NCI-H748 (cell line): ENCODE results near the gene GALNS.
"Not testable (repeated sequence)": the region's sequence is repeated elsewhere in the genome, so short reads cannot be mapped to it uniquely, and the experiment has no call there.

Source experiments
- DNase-seq: peaks from one replicate; lab custom pipeline; 2025; ENCODE audit not compliant: unreplicated experiment; lab: John Stamatoyannopoulos, UW

GALNS gene

GRCh38 chr16:88772871-88773811, 83.6 kb downstream of the GALNS start:
- DNase-seq, result no peak

- DNase-seq, result not testable (repeated sequence)
Observed at GRCh38 chr16:88771781-88772180, 85.0 kb downstream of the GALNS start.

DNA sequence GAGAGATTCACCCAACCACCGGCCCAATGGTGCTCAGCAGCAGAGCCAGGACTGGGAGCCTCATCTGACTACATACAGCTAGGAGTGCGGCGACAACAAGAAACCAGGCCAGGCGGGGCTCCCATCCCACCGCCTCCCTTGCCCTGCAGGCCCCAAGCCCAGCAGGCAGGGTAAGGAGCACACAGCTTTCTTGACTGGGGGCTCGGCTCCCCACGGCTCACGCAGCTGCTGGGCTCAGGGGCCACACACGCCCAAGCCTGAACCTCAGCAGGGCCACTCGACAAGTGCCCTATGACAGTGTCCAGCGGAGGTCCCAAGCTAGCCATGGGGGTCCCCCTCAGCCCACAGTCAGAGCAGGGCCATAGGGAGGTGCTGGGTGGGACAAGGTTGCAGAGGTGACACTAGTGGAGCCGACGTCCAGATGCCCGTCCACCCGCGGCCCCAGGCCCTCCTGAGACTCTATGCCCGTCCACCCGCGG, 85.4 kb downstream of the GALNS start:
- no peak for DNase-seq

DNA sequence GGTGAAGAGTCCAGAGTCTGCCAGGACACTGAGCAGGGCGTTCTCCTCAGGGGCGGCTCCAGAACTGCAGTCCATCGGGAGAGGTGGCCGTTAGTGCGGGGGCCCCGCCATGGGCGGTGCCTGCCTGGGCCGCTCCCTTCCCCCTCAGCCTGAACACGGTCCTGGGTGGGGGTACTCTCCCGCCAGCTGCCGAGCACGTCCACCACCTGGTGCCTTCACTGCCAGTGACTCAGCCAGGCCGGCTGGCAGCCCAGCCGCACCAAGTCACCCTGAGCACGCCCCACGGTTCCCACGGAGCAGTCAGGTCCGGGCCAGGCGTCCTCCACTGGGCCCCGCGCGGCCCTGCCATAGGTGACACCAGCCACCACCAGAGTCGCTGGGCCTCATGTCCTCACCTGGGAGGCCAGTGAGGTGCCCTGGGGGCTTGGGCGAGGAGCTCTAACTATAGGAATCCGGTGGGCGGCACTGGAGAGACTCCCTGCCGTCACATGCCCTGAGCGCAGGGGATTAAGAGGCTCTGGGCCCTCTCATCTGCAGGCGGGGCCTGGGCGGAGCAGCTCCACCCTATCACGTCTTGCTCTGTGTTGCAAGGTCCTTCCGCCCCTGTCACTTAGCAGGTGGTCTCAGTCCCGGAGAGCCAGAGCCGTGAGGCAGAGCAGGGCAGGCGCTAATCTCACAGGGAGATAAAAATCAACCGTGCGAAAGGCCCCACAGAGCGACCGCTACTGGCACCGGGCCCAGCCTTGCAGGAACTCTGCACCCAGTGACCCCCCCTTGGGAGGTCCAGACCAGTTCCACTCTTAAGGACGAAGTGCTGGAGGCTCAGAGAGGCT, 86.1 kb downstream of the GALNS start:
- no peak for DNase-seq

GRCh38 chr16:88769617-88770460, 86.9 kb downstream of the GALNS start:
- no peak for DNase-seq

DNA sequence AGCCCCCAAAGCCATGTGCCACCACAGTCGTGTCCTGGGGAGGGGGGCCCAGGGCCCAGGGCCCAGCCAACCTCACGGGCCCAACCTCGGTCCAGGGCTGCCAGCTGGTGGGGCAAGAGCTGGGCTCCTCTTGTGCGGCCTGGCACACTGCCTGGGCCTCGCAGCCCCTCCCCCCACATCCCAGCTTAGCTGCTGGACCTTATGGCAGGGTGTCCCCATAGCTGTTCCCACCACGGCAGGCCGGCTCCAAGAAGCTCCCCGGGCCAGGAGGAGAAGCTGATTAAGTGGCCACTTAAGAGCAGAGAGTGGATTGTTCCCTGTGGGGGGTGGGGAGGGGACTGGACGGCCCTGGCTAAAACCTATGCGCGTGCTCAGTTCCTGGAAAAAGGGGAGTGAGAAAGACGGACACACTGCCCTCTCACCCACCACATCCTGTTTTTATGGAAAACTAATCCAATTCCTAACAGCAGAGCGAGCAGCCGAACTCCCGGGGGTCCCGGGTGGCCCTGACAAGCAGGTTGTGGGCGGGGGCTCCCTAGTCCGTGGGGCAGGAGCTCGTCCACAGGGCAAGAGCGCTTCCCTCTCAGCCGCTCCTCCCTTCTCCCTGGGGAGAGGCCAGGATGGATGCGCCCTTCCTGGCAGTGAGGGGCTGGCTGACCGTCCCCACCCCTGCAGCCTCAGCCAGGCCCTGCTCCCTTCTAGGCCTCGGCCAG, 88.5 kb downstream of the GALNS start:
- no peak for DNase-seq

DNA sequence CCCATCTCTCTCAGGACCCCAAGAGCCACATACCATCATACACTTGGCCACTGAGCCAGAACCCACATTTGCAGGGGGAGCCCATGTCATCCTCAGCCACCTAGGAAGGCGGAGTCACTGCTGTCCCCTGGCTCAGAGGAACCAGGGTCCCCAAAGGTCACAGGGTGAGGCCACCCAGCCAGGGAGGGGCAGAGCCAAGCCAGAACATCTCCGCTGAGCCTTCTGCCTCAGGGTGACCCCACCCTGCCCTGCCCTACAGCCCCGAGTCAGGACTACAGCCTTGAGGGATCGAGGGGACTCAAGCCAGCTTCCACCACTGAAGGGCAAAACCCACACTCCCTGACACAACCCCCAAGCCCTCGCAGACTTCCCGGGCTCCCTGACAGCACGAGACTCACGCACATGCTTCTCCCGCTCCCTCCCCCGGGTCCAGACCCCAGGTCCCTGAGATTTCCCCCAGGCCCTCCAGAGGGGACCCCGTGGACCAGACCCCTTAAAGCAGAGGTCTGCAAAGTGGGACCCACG, 89.1 kb downstream of the GALNS start:
- DNase-seq, result no peak

- DNase-seq, result no peak
Observed at GRCh38 chr16:88766975-88767374, 89.8 kb downstream of the GALNS start.

- DNase-seq, result no peak
Observed at GRCh38 chr16:88764913-88765349, 91.8 kb downstream of the GALNS start.

GRCh38 chr16:88764080-88764479, 92.7 kb downstream of the GALNS start:
- DNase-seq, result no peak
